GM18517 (cell line): ENCODE data around the gene SEC14L1.
A peak's percentile ranks its signal among the peaks of the same experiment; 100 is the strongest.
"Not testable (repeated sequence)": the region's sequence is repeated elsewhere in the genome, so short reads cannot be mapped to it uniquely, and the experiment has no call there.

Experiments
- ATAC-seq: cut with Tn5 transposase; IDR thresholded peaks from one replicate; pipeline ENCODE4 v1.9.1; 2021; ENCODE audit warnings: mild to moderate bottlenecking, moderate library complexity; ENCODE audit not compliant: unreplicated experiment

The SEC14L1 gene

GRCh38 chr17:77231076-77231871, 90.5 kb downstream of the SEC14L1 start:
- no peak for ATAC-seq

GRCh38 chr17:77233127-77233526, 92.4 kb downstream of the SEC14L1 start:
- ATAC-seq = no peak

- ATAC-seq = peak; percentile 63
Measured at GRCh38 chr17:77233635-77234334, 93.0 kb downstream of the SEC14L1 start.

GRCh38 chr17:77234695-77235094, 93.9 kb downstream of the SEC14L1 start:
- ATAC-seq = no peak

GRCh38 chr17:77235370-77235941, 94.7 kb downstream of the SEC14L1 start:
- ATAC-seq = no peak

GRCh38 chr17:77237232-77238008, 96.7 kb downstream of the SEC14L1 start:
- ATAC-seq = no peak

GRCh38 chr17:77240976-77241375, 100.2 kb downstream of the SEC14L1 start:
- ATAC-seq = no peak

GRCh38 chr17:77242118-77242851, 101.5 kb downstream of the SEC14L1 start:
- no peak for ATAC-seq

GRCh38 chr17:77245162-77245926, 104.6 kb downstream of the SEC14L1 start:
- ATAC-seq = no peak

GRCh38 chr17:77246110-77247047, 105.6 kb downstream of the SEC14L1 start:
- no peak for ATAC-seq

- ATAC-seq = no peak
Measured at GRCh38 chr17:77247048-77247541, 106.3 kb downstream of the SEC14L1 start.

- ATAC-seq = no peak
Measured at GRCh38 chr17:77247609-77248008, 106.8 kb downstream of the SEC14L1 start.

GRCh38 chr17:77248216-77249114, 107.7 kb downstream of the SEC14L1 start:
- no peak for ATAC-seq

- ATAC-seq = no peak
Measured at GRCh38 chr17:77251622-77252183, 110.9 kb downstream of the SEC14L1 start.

GRCh38 chr17:77252306-77252705, 111.5 kb downstream of the SEC14L1 start:
- ATAC-seq = not testable (repeated sequence)

- ATAC-seq = no peak
Measured at GRCh38 chr17:77253611-77254051, 112.9 kb downstream of the SEC14L1 start.
